GM12864 (cell line): ENCODE results near the gene FAM135A.
A peak's percentile ranks its signal among the peaks of the same experiment; 100 is the strongest.

ENCODE experiments used
- DNase-seq: peaks from one replicate; pipeline ENCODE4 v3.0.0-alpha.2; 2011; ENCODE audit warnings: low read depth
- H3K4me3 ChIP-seq: 2 replicates; pipeline ENCODE4 v1.5.1; 2011; ENCODE audit warnings: mild to moderate bottlenecking, low read depth, low read length, control low read depth
- CTCF ChIP-seq: IDR thresholded peaks from 2 replicates; pipeline ENCODE4 v1.5.1; 2011; ENCODE audit warnings: low read depth, mild to moderate bottlenecking, moderate library complexity, low read length, control low read depth, inconsistent platforms; ENCODE audit errors: missing control alignments

FAM135A gene

DNA sequence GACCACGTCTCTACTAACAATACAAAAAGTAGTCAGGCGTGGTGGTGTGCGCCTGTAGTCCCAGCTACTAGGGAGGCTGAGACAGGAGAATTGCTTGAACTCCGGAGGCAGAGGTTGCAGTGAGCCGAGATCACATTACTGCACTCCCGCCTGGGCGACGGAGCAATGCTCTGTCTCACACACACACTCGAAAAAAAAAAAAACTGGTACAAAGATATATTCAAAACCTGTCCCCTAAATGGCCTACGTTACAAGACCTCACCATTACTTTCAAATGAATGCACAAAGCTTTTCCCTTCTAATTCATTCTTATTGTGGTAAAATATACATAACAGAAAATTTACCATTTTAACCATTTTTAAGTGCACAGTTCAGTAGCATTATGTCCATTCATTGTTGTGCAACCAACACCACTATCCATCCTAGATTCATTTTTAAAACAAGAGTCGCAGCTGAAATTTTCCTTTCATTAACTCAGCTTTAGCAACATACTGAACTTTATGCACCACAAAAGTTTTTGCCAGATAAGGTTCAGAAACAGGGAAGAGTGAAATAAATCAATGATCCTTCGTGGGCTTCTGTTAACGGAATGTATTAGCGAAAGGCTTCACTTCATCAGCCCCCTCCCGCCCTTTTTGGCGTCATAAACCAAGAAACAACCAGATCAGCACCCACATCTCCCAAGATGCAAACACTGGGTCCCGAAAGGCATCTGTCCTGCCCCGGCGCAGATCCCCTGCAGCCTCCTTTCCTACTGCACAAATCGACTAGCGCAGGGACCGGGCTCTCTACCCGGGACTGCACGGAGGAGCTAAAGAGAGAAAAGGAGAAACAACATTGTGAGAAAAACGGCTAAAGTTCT lies 825 bp upstream of the FAM135A start:
- TF ChIP-seq CTCF, result no peak
- peak overlapping the region; percentile 98 for H3K4me3 ChIP-seq
- no peak for DNase-seq

GRCh38 chr6:70413992-70414494 lies 735 bp downstream of the FAM135A start:
- TF ChIP-seq CTCF, result no peak
- peak overlapping the region; percentile 98 for H3K4me3 ChIP-seq
- DNase-seq, result no peak

- peak overlapping the region; percentile 98 for H3K4me3 ChIP-seq
- DNase-seq, result no peak
- no peak for TF ChIP-seq CTCF
Measured at GRCh38 chr6:70414813-70415212, 1.5 kb downstream of the FAM135A start.

DNA sequence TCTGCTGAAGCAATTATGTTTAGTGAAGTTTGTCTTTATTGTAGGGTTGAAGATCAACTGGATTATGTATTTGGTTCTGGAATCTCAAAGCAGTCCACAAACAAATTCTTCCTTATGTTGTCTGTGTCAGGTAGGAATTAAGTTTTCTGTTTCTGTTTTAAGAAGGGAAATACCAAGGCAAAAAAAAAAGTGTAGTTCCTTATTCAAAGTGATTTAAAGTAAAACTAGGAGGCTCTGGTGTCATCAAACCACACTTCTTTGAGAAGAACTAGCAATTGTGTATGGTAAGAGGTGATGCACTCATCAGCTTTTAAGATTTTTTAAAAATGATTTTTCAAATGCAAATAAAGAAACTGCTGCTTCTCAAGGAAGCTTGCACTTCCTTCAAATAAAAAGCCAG lies 1.9 kb downstream of the FAM135A start:
- TF ChIP-seq CTCF, result no peak
- peak overlapping the region; percentile 10; the same call in 1 of the 2 replicates for H3K4me3 ChIP-seq
- DNase-seq, result no peak

GRCh38 chr6:70415660-70416059 lies 2.4 kb downstream of the FAM135A start:
- DNase-seq, result no peak
- H3K4me3 ChIP-seq, result no peak overlapping the region
- TF ChIP-seq CTCF, result no peak

- H3K4me3 ChIP-seq, result no peak overlapping the region
- no peak for TF ChIP-seq CTCF
- DNase-seq, result no peak
Measured at GRCh38 chr6:70421509-70421908, 8.2 kb downstream of the FAM135A start.
